Fibroblast of lung (primary cell): ENCODE data around the gene OSTN.

Source experiments
- CTCF ChIP-seq, 2 donors: IDR thresholded peaks in 1 of 2; conservative IDR thresholded peaks in 1 of 2; 1 replicate in 1 of 2; 2 replicates in 1 of 2; pipeline ENCODE4 v1.5.1; 2011 to 2012; ENCODE audit warnings: low read length in 2 of 2, control low read depth in 1 of 2, inconsistent platforms in 1 of 2, low read depth in 1 of 2, mild to moderate bottlenecking in 1 of 2
- EZH2 ChIP-seq: IDR thresholded peaks from 2 replicates; pipeline ENCODE4 v1.5.1; 2012; ENCODE audit warnings: low read length, control low read depth, mild to moderate bottlenecking; ENCODE audit errors: missing control alignments

DNA sequence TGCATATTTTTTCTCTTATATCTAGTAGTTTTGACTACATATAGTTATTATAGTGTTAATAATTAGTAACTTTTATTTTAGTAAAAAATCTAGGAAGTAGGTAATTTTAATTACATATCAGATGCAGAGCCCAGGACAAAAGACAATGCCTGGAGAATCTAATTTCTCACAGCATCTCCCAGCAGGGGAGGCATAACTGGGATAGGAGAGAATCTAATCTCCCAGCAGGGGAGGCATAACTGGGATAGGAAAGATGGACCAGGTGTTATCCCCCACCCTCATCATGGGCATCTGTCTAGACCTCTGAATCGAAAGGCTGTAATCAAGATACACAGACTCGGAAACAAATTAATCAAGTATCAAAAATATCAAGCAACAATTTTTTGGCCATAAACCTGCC, 58.2 kb downstream of the OSTN start:
- TF ChIP-seq CTCF (conservative IDR thresholded peaks at IDR 0.05 in 1 of 2, IDR thresholded peaks at IDR 0.05 in 1 of 2; ENCODE audit: low read depth in 1 of 2, low read length in 2 of 2): no peak
- TF ChIP-seq EZH2: no peak
